Hepatocyte (in vitro differentiated cells): Measurements from ENCODE around the gene GAST. TPM values are rescaled to one million over a fixed set of nuclear protein-coding genes. Genes with fewer than 3 reads are reported as not detected.

Experiments used
- DNase-seq: peaks from one replicate; pipeline ENCODE4 v3.0.0-alpha.2; 2016; ENCODE audit warnings: low spot score
- H2AFZ ChIP-seq: fragments of 200-600 bp; sonication (generic); 2 replicates; pipeline ENCODE4 v1.6.0; 2016; ENCODE audit warnings: antibody characterized with exemption, mild to moderate bottlenecking
- H3K27ac ChIP-seq: fragments of 200-600 bp; sonication (generic); 2 replicates; pipeline ENCODE4 v1.5.1; 2016; ENCODE audit warnings: mild to moderate bottlenecking
- H3K27me3 ChIP-seq: fragments of 200-600 bp; sonication (generic); 2 replicates; pipeline ENCODE4 v1.6.1; 2016
- H3K36me3 ChIP-seq: fragments of 200-600 bp; sonication (generic); replicated peaks from 2 replicates; pipeline ENCODE4 v1.5.1; 2016; ENCODE audit warnings: low read depth; ENCODE audit not compliant: insufficient read depth
- H3K4me1 ChIP-seq: fragments of 200-600 bp; sonication (generic); 2 replicates; pipeline ENCODE4 v1.5.1; 2016; ENCODE audit warnings: mild to moderate bottlenecking, moderate library complexity; ENCODE audit not compliant: insufficient read depth
- H3K4me2 ChIP-seq: fragments of 200-600 bp; sonication (generic); 2 replicates; pipeline ENCODE4 v1.6.0; 2016
- H3K4me3 ChIP-seq: fragments of 200-600 bp; sonication (generic); 2 replicates; pipeline ENCODE4 v1.5.1; 2016; ENCODE audit warnings: mild to moderate bottlenecking
- H3K79me2 ChIP-seq: fragments of 200-600 bp; sonication (generic); 2 replicates; pipeline ENCODE4 v1.6.0; 2017; ENCODE audit warnings: mild to moderate bottlenecking
- H3K9me2 ChIP-seq: fragments of 200-600 bp; sonication (generic); replicated peaks from 2 replicates; pipeline ENCODE4 v1.6.0; 2017; ENCODE audit warnings: mild to moderate bottlenecking; ENCODE audit not compliant: insufficient read depth
- H3K9me3 ChIP-seq: fragments of 200-600 bp; sonication (generic); 2 replicates; pipeline ENCODE4 v1.5.1; 2016; ENCODE audit warnings: low read depth, mild to moderate bottlenecking
- H4K20me1 ChIP-seq: fragments of 200-600 bp; sonication (generic); 2 replicates; pipeline ENCODE4 v1.6.0; 2016; ENCODE audit warnings: mild to moderate bottlenecking; ENCODE audit not compliant: insufficient read depth, poor library complexity, severe bottlenecking
- EZH2 ChIP-seq: fragments of 200-600 bp; sonication (generic); IDR thresholded peaks from 2 replicates; pipeline ENCODE4 v1.6.1; 2016; ENCODE audit warnings: antibody characterized with exemption, mild to moderate bottlenecking, borderline replicate concordance
- EZH2phosphoT487 ChIP-seq: fragments of 200-600 bp; sonication (generic); IDR thresholded peaks from one replicate; pipeline ENCODE4 v1.6.1; 2018; ENCODE audit warnings: antibody characterized with exemption, mild to moderate bottlenecking, low read depth, moderate library complexity; ENCODE audit not compliant: unreplicated experiment, severe bottlenecking
- WGBS: methylation state at CpG from one replicate; pipeline ENCODE4 v1.1.6; 2016; ENCODE audit warnings: low lambda C conversion rate; ENCODE audit errors: missing lambda C conversion rate; 5-methylcytosine and 5-hydroxymethylcytosine counted together
- polyA plus RNA-seq: library from polyadenylated mRNA; unstranded; fragments of >200 nt; fragmentation: Nextera tagmentation; extraction: Ambion mirVana; gene quantifications from 2 replicates; pipeline ENCODE4 v1.2.1, GENCODE V29; 2016
- total RNA-seq: library from RNA; depleted of rRNA; stranded (reverse); fragments of >200 nt; gene quantifications from 2 replicates; pipeline ENCODE4 v1.2.3, GENCODE V29; 2014
- TF ChIP-seq, protein P1 (sequence below): fragments of 200-600 bp; sonication (generic); IDR thresholded peaks from 2 replicates; pipeline ENCODE4 v1.5.1; 2016; ENCODE audit warnings: antibody characterized with exemption, mild to moderate bottlenecking; ENCODE audit not compliant: poor library complexity

Gene GAST
- total and polyA plus RNA-seq, 2 experiments from 2014 or later, result 2.3 TPM; not detected in 1

- Histone ChIP-seq H2AFZ (peak overlapping the region; percentile 53), H3K79me2 (no peaks in the 10 kb centered on the region), H3K4me2 (no peak overlapping the region)
Observed at GRCh38 chr17:41738077-41738800, 26.1 kb downstream of the GAST start.

GRCh38 chr17:41738801-41739112 lies 26.6 kb downstream of the GAST start:
- no peak for DNase-seq
- H2AFZ ChIP-seq, result no peak overlapping the region
- H3K9me2 ChIP-seq, result no peaks in the 10 kb centered on the region
- H3K36me3 ChIP-seq, result no peaks in the 10 kb centered on the region
- no peaks in the 10 kb centered on the region for H4K20me1 ChIP-seq
- H3K27ac ChIP-seq, result no peak overlapping the region
- H3K4me2 ChIP-seq, result no peak overlapping the region
- H3K4me3 ChIP-seq, result no peak overlapping the region
- peaks cover 16% of the 10 kb centered on the region for H3K4me1 ChIP-seq
- 92% methylated on average over 5 of the region's 5 CpGs for WGBS
- no peaks in the 10 kb centered on the region for H3K9me3 ChIP-seq
- no peak for TF ChIP-seq EZH2phosphoT487
- TF ChIP-seq, protein P1, sequence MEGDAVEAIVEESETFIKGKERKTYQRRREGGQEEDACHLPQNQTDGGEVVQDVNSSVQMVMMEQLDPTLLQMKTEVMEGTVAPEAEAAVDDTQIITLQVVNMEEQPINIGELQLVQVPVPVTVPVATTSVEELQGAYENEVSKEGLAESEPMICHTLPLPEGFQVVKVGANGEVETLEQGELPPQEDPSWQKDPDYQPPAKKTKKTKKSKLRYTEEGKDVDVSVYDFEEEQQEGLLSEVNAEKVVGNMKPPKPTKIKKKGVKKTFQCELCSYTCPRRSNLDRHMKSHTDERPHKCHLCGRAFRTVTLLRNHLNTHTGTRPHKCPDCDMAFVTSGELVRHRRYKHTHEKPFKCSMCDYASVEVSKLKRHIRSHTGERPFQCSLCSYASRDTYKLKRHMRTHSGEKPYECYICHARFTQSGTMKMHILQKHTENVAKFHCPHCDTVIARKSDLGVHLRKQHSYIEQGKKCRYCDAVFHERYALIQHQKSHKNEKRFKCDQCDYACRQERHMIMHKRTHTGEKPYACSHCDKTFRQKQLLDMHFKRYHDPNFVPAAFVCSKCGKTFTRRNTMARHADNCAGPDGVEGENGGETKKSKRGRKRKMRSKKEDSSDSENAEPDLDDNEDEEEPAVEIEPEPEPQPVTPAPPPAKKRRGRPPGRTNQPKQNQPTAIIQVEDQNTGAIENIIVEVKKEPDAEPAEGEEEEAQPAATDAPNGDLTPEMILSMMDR, result no peak
- TF ChIP-seq EZH2, result no peak
- H3K79me2 ChIP-seq, result no peaks in the 10 kb centered on the region
- peaks cover 40% of the 10 kb centered on the region for H3K27me3 ChIP-seq

More at GRCh38 chr17:41738077-41738800, 26.1 kb downstream of the GAST start:
- H3K4me1 ChIP-seq, result peaks cover 19% of the 10 kb centered on the region
- TF ChIP-seq EZH2phosphoT487, result no peak
- TF ChIP-seq, protein P1, result peak; percentile 94
- H3K4me3 ChIP-seq, result no peak overlapping the region
- H3K36me3 ChIP-seq, result no peaks in the 10 kb centered on the region
- H4K20me1 ChIP-seq, result no peaks in the 10 kb centered on the region
- peak; percentile 89 for DNase-seq
- no peak overlapping the region for H3K27ac ChIP-seq
- H3K9me2 ChIP-seq, result no peaks in the 10 kb centered on the region
- no peaks in the 10 kb centered on the region for H3K9me3 ChIP-seq
- peaks cover 41% of the 10 kb centered on the region for H3K27me3 ChIP-seq
- 28% methylated on average over 10 of the region's 10 CpGs for WGBS

- no peak overlapping the region for H3K4me3 ChIP-seq
- DNase-seq, result no peak
- no peaks in the 10 kb centered on the region for H3K36me3 ChIP-seq
- WGBS, result 89% methylated on average over 9 of the region's 9 CpGs
- no peak overlapping the region for H3K27ac ChIP-seq
- H3K9me3 ChIP-seq, result no peaks in the 10 kb centered on the region
- H3K4me2 ChIP-seq, result no peak overlapping the region
- no peak overlapping the region for H2AFZ ChIP-seq
- no peaks in the 10 kb centered on the region for H3K9me2 ChIP-seq
- H4K20me1 ChIP-seq, result no peaks in the 10 kb centered on the region
- H3K4me1 ChIP-seq, result peaks cover 6% of the 10 kb centered on the region
- TF ChIP-seq EZH2, result no peak
- TF ChIP-seq, protein P1, result no peak
- TF ChIP-seq EZH2phosphoT487, result no peak
- H3K27me3 ChIP-seq, result peaks cover 29% of the 10 kb centered on the region
- H3K79me2 ChIP-seq, result no peaks in the 10 kb centered on the region
Observed at GRCh38 chr17:41739661-41740352, 27.7 kb downstream of the GAST start.
